Keratinocyte (primary cell): ENCODE results near the gene AP1AR. TPM values are rescaled to one million over a fixed set of nuclear protein-coding genes. Genes with fewer than 3 reads are reported as not detected.

Source experiments
- DNase-seq: peaks from one replicate; pipeline ENCODE4 v3.0.0-alpha.2; 2011; ENCODE audit warnings: low read depth, missing footprints, low spot score
- FAIRE-seq: peaks from 2 replicates; lab custom pipeline; 2011; peaks lifted over from hg19 to GRCh38; lab: Jason Lieb, UNC
- H2AFZ ChIP-seq: 2 replicates; pipeline ENCODE4 v1.6.0; 2012; ENCODE audit warnings: low read length, control low read depth, inconsistent platforms; ENCODE audit not compliant: control insufficient read depth
- H3K27ac ChIP-seq: 2 replicates; pipeline ENCODE4 v1.5.1; 2011; ENCODE audit warnings: low read length; ENCODE audit not compliant: control insufficient read depth, insufficient read depth
- H3K27me3 ChIP-seq: 3 replicates; pipeline ENCODE4 v1.6.0; 2011; ENCODE audit warnings: low read length; ENCODE audit not compliant: control insufficient read depth, insufficient read depth; ENCODE audit errors: extremely low read depth
- H3K36me3 ChIP-seq, 2 experiments: 2 replicates in 1 of 2; 3 replicates in 1 of 2; pipeline ENCODE4 v1.5.1; 2011; ENCODE audit warnings: low read length in 2 of 2, mild to moderate bottlenecking in 1 of 2; ENCODE audit not compliant: control insufficient read depth in 2 of 2, insufficient read depth in 2 of 2; ENCODE audit errors: extremely low read depth in 1 of 2
- H3K4me1 ChIP-seq: 3 replicates; pipeline ENCODE4 v1.5.1; 2011; ENCODE audit warnings: low read length; ENCODE audit not compliant: control insufficient read depth, insufficient read depth; ENCODE audit errors: extremely low read depth
- H3K4me2 ChIP-seq: 3 replicates; pipeline ENCODE4 v1.6.0; 2011; ENCODE audit warnings: low read depth, low read length; ENCODE audit not compliant: control insufficient read depth, insufficient read depth; ENCODE audit errors: extremely low read depth
- H3K4me3 ChIP-seq, 3 experiments: fragments of 200-600 bp in 1 of 3; sonication (generic) in 1 of 3; 2 replicates in 2 of 3; 3 replicates in 1 of 3; pipeline ENCODE4 v1.5.1; 2011 to 2016; ENCODE audit warnings: low read length in 3 of 3, mild to moderate bottlenecking in 3 of 3, control low read depth in 2 of 3, inconsistent platforms in 1 of 3, low read depth in 1 of 3, mixed read lengths in 1 of 3, mixed run types in 1 of 3, moderate library complexity in 1 of 3; ENCODE audit not compliant: control insufficient read depth in 2 of 3, insufficient read depth in 2 of 3; ENCODE audit errors: extremely low read depth in 1 of 3
- H3K79me2 ChIP-seq: 2 replicates; pipeline ENCODE4 v1.6.0; 2012; ENCODE audit warnings: low read length; ENCODE audit not compliant: control insufficient read depth, insufficient read depth
- H3K9ac ChIP-seq: 3 replicates; pipeline ENCODE4 v1.6.0; 2011; ENCODE audit warnings: low read length; ENCODE audit not compliant: control insufficient read depth, insufficient read depth; ENCODE audit errors: extremely low read depth
- H3K9me1 ChIP-seq: 3 replicates; pipeline ENCODE4 v1.6.0; 2011; ENCODE audit warnings: low read length; ENCODE audit not compliant: control insufficient read depth, insufficient read depth; ENCODE audit errors: extremely low read depth
- H3K9me3 ChIP-seq: 2 replicates; pipeline ENCODE4 v1.5.1; 2012; ENCODE audit warnings: low read depth, low read length; ENCODE audit not compliant: control insufficient read depth
- H4K20me1 ChIP-seq: 3 replicates; pipeline ENCODE4 v1.6.0; 2011; ENCODE audit warnings: low read length; ENCODE audit not compliant: control insufficient read depth, insufficient read depth; ENCODE audit errors: extremely low read depth
- CTCF ChIP-seq, 3 experiments: IDR thresholded peaks in 1 of 3; conservative IDR thresholded peaks in 1 of 3; optimal IDR thresholded peaks in 1 of 3; 2 replicates in 2 of 3; 3 replicates in 1 of 3; pipeline versions ENCODE3 to v1.5.1; 2011; ENCODE audit warnings: low read length in 3 of 3, mild to moderate bottlenecking in 3 of 3, moderate library complexity in 2 of 3, control low read depth in 1 of 3, inconsistent platforms in 1 of 3; ENCODE audit not compliant: insufficient read depth in 2 of 3; ENCODE audit errors: extremely low read depth in 1 of 3
- EZH2 ChIP-seq: IDR thresholded peaks from one replicate; pipeline ENCODE4 v1.6.1; 2012; ENCODE audit warnings: inconsistent platforms, mild to moderate bottlenecking, low read length, moderate library complexity
- dilution Hi-C: fragments of 300-500 bp; cut with MboI; formaldehyde crosslinking; loops from one replicate; pipeline ENCODE4 v1.7.0; 2020; ENCODE audit warnings: low sequenced_read_pairs; ENCODE audit not compliant: extremely low pct_ligation_motif_present
- polyA plus RNA-seq, 5 experiments: library from polyadenylated mRNA; depleted of rRNA in 3 of 5; stranded (reverse) in 3 of 5; stranded (forward) in 1 of 5; unstranded in 1 of 5; fragments of >200 nt; gene quantifications; 1 replicate in 1 of 5; 2 replicates in 3 of 5; 3 replicates in 1 of 5; pipeline versions ENCODE4 v1.2.1 to v1.2.3, GENCODE V29; 2011 to 2012; ENCODE audit warnings: missing spikeins in 2 of 5, low read depth in 1 of 5, low replicate concordance in 1 of 5

Gene AP1AR
- polyA plus RNA-seq, 1 donor (not counting 4 experiments of a cell fraction or from before 2014, with no cell fraction given), result 17.5 TPM

- no peak overlapping the region for H2AFZ ChIP-seq
- H3K36me3 ChIP-seq, result no peaks in the 10 kb centered on the region
- DNase-seq, result no peak
- H3K9ac ChIP-seq, result no peak overlapping the region
- no peak for TF ChIP-seq CTCF (optimal IDR thresholded peaks at IDR 0.05 in 1 of 3, IDR thresholded peaks at IDR 0.05 in 1 of 3, conservative IDR thresholded peaks at IDR 0.05 in 1 of 3; ENCODE audit: extremely low read depth in 1 of 3, insufficient read depth in 2 of 3, low read length in 3 of 3)
- TF ChIP-seq EZH2, result no peak
- no peaks in the 10 kb centered on the region for H3K4me1 ChIP-seq
- H3K79me2 ChIP-seq, result no peaks in the 10 kb centered on the region
- no peak for FAIRE-seq
- no peak overlapping the region for H3K27ac ChIP-seq
- dilution Hi-C loops, result no loop called here
- H3K9me3 ChIP-seq, result no peaks in the 10 kb centered on the region
- no peaks in the 10 kb centered on the region for H4K20me1 ChIP-seq
- no peaks in the 10 kb centered on the region for H3K9me1 ChIP-seq
- no peak overlapping the region for H3K4me3 ChIP-seq
- H3K27me3 ChIP-seq, result no peaks in the 10 kb centered on the region
- no peak overlapping the region for H3K4me2 ChIP-seq
Measured at GRCh38 chr4:112213856-112214255, 17.7 kb upstream of the AP1AR start.

GRCh38 chr4:112214390-112215264 lies 17.0 kb upstream of the AP1AR start:
- DNase-seq (no peak), FAIRE-seq (no peak)
- H3K4me1 ChIP-seq, result no peaks in the 10 kb centered on the region
- H3K9ac ChIP-seq, result no peak overlapping the region
- H3K27ac ChIP-seq, result no peak overlapping the region
- TF ChIP-seq CTCF (optimal IDR thresholded peaks at IDR 0.05 in 1 of 3, IDR thresholded peaks at IDR 0.05 in 1 of 3, conservative IDR thresholded peaks at IDR 0.05 in 1 of 3; ENCODE audit: extremely low read depth in 1 of 3, insufficient read depth in 2 of 3, low read length in 3 of 3) (peak in 2 of 3 experiments; percentile 28 to 52), EZH2 (no peak)
- no peaks in the 10 kb centered on the region for H3K27me3 ChIP-seq
- no peaks in the 10 kb centered on the region for H4K20me1 ChIP-seq
- H3K79me2 ChIP-seq, result no peaks in the 10 kb centered on the region
- no peaks in the 10 kb centered on the region for H3K9me1 ChIP-seq
- no peak overlapping the region for H3K4me3 ChIP-seq
- H3K4me2 ChIP-seq, result no peak overlapping the region
- dilution Hi-C loops, result no loop called here
- no peaks in the 10 kb centered on the region for H3K9me3 ChIP-seq
- H2AFZ ChIP-seq, result no peak overlapping the region
- no peaks in the 10 kb centered on the region for H3K36me3 ChIP-seq
